GM12865 (cell line): ENCODE measurements around the gene RMI2.

Experiments
- DNase-seq: peaks from one replicate; pipeline ENCODE4 v3.0.0; 2010; ENCODE audit warnings: low read depth
- H3K4me3 ChIP-seq: 2 replicates; pipeline ENCODE4 v1.5.1; 2011; ENCODE audit warnings: mild to moderate bottlenecking, low read depth, low read length, control low read depth
- CTCF ChIP-seq: IDR thresholded peaks from 2 replicates; pipeline ENCODE4 v1.5.1; 2011; ENCODE audit warnings: low read length, control low read depth, low read depth, inconsistent platforms; ENCODE audit not compliant: insufficient read depth; ENCODE audit errors: missing control alignments

Gene RMI2

DNA sequence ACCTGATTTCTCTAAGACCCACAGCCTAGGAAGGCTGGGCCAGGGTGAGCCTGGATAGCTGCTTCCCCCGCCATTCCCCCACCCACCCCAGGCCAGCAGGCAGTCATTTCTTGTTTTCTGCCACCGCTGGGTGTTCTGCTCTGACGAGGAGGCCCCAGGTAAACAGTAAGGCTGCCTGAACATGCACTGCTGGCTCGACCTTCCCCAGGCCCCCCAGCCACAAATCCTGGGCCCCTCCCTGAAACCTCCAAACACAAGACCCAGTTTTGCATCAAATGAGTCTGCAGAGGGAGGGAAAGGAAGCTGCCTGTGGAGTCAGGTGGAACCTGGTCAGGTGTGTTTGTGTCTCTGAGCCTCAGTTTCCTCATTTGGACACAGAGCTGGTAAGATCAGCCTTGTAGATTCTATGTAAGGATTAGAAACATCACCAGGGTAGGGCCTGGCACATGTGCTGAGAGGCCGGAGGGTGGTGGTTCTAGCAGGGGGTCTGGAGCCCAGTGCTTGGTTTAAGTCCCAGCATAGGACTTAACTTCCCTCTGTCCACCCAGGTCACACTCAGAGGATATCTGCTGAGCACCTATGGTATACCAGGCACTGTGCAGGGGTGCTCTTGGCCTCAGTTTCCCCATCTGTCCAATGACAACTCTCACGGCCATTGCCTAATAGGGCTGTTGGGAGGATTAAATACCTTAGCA lies 45.2 kb upstream of the RMI2 start:
- no peak for TF ChIP-seq CTCF
- peak; percentile 21 for DNase-seq
- no peak overlapping the region for H3K4me3 ChIP-seq

DNA sequence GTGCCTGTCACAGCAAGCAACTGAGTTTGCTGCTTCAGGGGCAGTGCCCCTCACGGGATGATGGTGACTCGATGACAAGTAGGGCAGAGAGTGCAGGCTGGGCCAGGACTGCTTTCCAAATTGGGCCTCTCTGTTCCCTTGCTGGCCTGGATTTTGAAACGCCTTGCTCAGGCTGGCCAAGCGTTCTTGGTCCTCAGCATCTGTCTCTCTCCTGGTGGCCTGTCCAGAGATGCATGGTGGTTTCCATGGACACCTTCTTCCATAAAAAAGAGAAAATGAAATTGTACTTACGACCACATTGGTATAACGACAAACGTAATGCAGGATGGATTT lies 44.7 kb upstream of the RMI2 start:
- no peak for DNase-seq
- H3K4me3 ChIP-seq: no peak overlapping the region
- no peak for TF ChIP-seq CTCF

GRCh38 chr16:11301645-11302501 lies 43.4 kb upstream of the RMI2 start:
- H3K4me3 ChIP-seq: no peak overlapping the region
- TF ChIP-seq CTCF: no peak
- DNase-seq: no peak

DNA sequence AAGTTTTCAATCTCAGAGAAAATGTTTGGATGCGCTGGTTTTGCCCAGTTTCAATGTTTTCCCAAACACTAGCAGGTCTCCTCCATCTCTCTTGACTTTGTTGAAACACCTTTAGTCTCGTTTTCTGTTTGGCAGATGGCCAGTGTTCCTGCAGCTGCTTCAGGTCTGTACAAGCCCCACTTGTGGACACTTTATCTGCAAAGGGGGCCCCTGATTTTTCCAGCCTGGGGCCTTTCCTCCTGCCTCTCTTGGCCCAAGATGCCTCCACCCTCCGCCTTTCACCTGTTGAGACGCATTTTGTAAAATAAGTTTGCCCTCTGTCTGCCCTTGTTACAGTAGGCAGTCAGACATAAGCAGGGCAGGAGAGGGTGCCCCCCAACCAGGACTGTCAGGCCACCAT lies 42.3 kb upstream of the RMI2 start:
- H3K4me3 ChIP-seq: no peak overlapping the region
- TF ChIP-seq CTCF: no peak
- DNase-seq: no peak

- no peak overlapping the region for H3K4me3 ChIP-seq
These were observed 41.7 kb upstream of the RMI2 start for GRCh38 chr16:11303405-11304138.

GRCh38 chr16:11306381-11306780 lies 38.9 kb upstream of the RMI2 start:
- no peak for DNase-seq
- no peak for TF ChIP-seq CTCF
- no peak overlapping the region for H3K4me3 ChIP-seq

More at GRCh38 chr16:11303405-11304138, 41.7 kb upstream of the RMI2 start:
- TF ChIP-seq CTCF: no peak
- no peak for DNase-seq
